HS-5 (cell line): ENCODE data around the gene TTYH1.

Experiments
- DNase-seq: peaks from one replicate; pipeline ENCODE4 v3.0.0-alpha.2; 2012; ENCODE audit warnings: low read depth

Gene TTYH1

DNA sequence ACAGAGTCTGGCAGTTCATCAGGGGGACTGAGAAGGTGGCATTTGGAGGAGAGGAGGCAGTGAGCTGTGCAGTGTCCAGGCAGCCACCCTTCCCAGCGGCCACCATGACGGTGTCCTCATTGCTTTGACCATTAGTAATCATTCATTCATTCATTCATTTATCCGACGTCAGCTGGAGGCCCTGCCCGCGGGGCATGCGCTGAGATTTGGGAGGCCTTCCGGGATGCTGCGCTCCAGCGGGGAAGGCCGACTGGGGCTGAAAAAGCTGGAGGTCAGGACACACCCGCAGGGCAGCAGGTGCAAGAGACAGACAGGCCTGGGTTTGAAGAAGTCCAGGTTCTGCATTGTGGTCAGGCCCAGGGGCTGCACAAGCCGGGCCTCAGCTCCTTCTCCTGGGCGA is 8.9 kb downstream of the TTYH1 start:
- DNase-seq: no peak

DNA sequence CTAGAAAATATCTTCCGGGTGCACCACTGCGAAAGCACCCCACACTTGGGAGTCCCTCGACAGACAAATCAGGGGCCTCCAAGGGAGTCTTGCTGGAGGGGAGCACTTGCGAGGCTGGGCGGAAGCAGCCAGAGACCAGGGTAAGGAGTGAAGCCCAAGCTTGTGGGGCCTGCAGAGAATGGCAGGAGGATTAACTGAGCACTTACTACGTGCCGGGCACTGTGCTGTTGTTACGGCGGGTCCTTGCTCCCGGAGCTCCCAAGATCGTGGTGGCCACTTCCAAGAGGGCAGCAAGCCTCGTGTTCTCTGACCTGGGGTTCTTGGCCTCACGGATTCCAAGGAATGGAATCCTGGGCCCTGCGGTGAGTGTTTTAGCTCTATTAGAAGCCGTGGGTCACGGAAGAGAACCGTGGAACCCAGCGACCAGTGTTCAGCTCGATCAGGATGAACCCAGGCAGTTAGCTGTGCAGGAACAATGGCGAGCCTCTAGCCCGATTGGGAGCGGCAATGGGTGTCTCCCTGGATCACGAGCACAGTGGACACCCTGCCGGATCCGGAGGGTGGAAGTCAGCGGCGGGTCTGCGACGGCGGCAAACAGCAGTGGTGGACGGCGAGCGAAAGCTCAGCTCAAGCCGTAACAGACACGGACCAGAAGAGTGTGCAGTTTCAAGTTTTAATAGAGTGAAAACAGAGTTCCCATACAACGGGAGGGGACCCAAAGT is 9.6 kb downstream of the TTYH1 start:
- no peak for DNase-seq

DNA sequence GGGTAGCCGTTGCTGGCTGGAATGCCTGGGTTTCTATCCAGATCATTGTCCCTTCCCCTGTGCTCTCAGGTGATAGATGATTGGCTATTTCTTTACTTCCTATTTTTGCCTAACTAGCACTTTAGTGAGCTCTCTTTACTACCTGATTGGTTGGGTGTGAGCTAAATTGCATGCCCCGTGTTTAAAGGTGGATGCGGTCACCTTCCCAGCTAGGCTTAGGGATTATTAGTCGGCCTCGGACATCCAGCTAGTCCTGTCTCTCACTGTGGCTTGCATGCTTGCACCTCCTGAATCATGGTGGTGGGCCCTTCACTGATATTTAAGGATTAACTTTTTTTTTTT is 10.1 kb downstream of the TTYH1 start:
- DNase-seq: no peak

GRCh38 chr19:54426291-54426931 is 11.1 kb downstream of the TTYH1 start:
- no peak for DNase-seq

- DNase-seq: no peak
Observed at GRCh38 chr19:54427586-54427985, 12.3 kb downstream of the TTYH1 start.

DNA sequence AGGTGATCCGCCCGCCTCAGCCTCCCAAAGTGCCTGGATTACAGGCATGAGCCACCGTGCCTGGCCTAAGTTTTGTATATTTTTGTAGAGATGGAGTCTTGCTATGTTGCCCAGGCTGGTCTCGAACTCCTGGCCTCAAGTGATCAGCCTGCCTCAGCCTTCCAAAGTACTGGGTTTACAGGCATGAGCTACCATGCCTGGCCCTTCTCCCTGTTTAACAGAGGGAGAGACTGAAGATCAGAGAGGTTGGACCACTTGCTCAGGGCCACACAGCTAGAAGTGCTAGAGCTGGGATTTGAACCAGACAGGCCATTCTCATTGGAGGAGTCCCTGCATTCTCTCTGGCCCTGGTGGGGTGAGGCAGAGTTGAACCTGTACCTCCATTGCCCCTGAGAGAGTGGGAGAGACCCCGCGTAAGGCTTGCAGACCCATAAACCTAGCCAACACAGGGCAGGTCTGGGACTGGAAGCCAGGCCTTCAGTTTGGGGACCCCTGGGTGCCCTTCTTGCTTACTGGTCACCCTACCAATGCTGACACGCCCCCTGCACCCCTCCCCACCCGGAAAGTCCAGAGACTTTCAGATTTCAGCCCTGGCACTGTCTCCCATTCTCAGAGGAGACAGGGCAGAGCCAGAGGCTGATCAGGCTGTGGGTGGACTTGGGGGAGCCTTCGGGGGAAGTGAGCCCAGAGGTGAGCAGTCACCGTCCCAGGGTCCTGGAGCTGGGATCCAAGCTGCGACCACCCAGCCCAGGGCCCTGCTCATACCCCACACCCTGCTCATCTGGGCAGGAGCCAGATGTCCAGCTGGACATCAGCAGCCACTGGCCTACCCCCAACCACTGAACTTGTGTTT is 13.3 kb downstream of the TTYH1 start:
- DNase-seq: no peak

DNA sequence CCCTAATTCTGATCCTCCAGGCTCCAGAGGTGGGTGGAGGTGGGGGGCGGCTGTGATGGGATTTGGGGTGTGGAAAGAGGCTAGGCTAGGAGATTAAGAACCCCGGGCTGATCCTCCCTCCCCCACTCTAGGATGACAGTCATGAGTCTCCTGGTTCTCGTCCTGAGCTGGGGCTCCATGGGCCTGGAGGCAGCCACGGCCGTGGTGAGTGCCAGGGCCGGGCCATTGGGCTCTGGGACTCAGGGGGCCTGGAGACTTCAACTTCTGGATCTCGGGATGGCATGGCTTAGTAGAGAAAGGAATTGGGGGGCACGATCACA is 13.9 kb downstream of the TTYH1 start:
- DNase-seq: no peak

- no peak for DNase-seq
Observed at GRCh38 chr19:54429545-54430227, 14.4 kb downstream of the TTYH1 start.

DNA sequence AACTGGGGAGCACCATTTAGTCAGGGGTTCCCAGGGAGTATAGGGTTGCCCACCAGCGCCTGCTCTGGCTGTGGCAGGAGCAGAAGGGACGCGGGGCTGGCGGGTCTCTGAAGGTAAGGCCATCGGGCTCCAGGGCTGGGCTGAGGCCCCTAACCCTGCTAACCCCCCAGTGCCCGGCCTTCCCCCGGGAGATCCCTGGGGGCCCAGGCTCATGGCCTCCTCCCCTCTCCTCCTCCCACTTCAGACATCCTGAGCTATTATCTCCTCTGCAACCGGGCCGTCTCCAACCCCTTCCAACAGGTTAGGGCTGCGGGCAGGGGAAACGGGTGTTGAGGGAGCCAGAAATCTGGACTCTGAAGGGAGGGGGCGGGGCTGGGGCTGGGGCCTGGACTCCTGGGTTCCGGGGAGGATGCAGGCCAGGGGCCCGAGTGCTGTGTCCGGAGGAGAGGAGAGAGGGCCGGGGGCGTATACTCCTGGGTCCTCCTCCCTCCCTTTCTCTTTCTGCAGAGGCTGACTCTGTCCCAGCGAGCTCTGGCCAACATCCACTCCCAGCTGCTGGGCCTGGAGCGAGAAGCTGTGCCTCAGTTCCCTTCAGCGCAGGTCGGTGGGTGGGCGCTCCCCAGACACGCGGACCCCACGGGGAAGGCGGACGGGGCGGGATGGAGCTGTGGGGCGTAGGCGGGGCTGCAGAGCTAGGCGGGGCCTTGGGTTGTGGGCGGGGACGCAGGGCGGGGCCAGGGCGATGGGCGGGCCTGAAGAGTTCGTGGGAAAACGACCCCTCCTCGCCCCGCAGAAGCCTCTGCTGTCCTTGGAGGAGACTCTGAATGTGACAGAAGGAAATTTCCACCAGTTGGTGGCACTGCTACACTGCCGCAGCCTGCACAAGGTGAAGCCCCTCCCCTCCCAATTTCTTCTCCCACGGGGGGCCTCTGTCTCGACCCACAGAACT is 15.3 kb downstream of the TTYH1 start:
- DNase-seq: no peak

- no peak for DNase-seq
Observed at GRCh38 chr19:54431255-54431838, 16.1 kb downstream of the TTYH1 start.

DNA sequence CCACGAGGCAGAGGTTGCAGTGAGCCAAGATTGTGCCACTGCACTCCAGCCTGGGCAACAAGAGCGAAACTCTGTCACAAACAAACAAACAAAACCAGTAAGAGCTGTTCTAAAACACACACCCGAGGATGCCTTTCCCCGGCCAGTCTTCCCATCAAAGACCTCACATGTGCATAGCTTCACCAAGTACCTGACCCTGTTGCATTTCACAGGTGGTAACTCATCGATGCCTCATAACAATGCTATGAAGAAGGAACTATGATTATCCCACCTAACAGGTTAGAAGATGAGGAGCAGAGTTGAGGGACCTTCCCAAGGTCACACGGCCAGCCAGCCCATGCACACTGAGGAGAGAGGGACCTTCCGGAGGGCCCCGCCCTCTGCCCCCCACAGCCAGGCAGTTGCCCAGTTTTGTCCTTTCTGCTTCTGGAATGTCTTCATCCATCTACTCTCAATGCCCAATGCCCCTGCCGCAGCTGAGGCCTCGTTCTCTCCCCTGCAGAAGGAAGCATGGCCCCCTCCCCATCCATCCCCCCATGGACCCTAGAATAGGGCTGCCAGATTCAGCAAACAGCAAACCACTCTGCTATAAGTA is 17.0 kb downstream of the TTYH1 start:
- no peak for DNase-seq

DNA sequence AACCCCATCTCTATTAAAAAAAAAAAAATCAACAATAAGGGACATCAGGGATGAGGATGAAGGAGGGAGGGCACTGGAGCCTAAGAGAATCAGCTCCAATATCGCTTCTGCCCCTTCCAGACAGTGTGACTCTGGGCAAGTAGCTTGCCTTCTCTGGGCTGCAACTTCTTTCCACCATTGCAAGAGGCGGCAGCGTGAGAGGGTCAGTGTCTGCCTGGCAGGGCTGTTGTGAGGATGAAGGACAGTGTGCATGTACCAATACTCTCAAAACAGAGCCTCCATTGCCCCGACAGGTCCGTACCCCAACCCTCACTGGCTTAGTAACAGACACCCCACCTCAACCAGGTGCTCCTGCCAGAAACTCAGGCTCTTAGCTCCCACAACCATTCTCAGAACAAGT is 18.4 kb downstream of the TTYH1 start:
- no peak for DNase-seq

DNA sequence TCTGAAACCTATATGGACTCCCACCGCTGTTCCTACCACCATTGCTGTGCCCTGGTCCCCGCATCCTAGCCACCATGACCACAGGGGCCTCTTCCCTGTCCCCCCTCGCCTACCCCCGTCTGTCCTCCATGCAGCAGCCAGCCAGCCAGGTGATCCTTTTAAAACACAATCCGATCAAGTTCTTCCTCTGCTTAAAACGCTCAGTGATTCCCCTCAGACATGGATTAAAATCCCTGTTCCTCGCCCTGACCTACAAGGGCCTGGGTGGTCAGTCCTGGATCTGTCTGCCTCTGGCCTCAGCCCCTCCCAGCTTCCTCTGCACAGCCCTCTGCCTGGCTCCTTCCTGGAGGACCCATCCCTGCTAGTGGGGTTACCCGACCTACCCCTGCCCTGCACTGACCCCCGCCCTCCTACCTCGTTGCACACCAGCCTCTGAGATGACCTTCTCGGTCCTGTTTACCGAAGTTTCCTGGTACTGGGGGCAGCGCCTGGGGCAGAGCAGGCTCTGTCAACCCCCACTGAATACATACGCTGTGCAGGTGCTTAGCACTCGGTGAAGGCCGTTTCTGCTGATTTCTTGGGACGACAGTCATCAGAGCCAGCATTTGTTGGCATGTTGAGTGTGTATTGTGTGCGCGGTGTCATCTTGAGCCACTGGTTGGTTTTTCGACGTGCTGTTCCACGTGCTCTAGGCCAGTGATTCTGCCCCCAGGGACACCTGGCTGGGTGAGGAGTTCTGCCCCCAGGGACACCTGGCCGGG is 19.0 kb downstream of the TTYH1 start:
- no peak for DNase-seq

DNA sequence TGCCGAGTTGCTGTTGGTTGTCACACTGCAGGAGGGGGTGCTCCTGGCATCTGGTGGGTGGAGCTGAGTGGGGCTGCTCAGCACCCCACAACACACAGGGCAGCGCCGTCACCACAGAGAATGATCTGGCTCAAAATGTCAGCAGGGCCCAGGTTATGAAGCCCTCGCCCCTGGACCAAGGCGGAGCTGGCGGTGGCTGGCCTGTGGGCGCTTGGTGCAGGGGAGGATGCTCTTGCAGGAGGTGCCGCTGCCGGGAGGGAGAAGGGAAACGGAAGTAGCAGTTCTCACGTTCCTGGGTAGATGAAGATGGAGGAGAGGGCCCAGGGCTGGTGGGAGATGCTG is 19.6 kb downstream of the TTYH1 start:
- DNase-seq: no peak

GRCh38 chr19:54435551-54436016 is 20.3 kb downstream of the TTYH1 start:
- DNase-seq: no peak

DNA sequence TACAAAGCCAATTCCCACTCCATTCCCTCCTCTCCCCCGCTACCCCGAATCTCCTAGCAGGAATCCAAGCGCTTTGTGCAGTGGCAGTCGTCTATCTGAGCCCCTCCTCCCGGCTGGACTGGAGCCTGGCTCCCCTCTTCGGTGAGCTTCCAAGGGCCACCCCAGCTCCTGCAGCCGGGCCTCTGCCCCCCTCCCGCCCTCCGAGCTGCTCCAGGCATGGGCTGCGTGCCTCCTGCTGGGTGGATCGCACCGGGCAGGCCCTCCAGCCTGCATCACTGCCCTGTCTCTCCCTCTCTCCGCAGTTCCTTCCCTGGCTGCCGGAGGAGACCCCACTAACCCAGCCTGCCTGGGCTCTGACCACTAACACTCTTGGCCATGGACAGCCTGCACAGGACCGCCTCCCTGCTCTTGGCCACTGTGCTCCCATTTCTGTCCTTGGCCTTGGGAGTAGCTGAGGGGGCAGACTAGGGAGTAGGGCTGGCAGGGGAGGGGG is 20.8 kb downstream of the TTYH1 start:
- DNase-seq: no peak

DNA sequence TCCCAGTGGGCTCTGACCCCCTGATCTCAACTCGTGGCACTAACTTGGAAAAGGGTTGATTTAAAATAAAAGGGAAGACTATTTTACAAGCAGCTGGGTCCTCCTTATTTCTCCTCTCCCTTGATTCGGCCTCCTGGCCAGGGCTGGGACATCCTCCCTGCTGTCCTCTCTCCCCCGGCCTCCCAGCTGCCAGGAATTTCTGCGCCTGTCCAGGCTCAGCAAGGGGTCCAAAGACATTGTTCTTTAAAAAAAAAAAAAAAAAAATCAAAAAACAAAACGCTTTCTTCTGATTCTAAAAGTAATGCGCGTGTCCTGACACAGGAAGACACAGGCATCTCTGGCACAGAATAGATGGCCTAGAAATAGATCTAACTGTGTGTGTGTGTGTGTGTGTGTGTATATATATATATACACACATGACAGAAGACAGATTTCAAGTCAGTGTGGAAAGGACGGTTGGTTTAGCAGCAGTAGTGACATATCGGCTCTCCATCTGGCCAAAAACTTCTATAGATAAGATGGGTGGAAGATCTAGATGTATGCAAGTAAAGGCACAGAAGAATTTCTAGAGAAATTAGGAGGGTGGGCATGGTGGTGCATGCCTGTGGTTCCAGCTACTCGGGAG is 21.5 kb downstream of the TTYH1 start:
- DNase-seq: no peak

DNA sequence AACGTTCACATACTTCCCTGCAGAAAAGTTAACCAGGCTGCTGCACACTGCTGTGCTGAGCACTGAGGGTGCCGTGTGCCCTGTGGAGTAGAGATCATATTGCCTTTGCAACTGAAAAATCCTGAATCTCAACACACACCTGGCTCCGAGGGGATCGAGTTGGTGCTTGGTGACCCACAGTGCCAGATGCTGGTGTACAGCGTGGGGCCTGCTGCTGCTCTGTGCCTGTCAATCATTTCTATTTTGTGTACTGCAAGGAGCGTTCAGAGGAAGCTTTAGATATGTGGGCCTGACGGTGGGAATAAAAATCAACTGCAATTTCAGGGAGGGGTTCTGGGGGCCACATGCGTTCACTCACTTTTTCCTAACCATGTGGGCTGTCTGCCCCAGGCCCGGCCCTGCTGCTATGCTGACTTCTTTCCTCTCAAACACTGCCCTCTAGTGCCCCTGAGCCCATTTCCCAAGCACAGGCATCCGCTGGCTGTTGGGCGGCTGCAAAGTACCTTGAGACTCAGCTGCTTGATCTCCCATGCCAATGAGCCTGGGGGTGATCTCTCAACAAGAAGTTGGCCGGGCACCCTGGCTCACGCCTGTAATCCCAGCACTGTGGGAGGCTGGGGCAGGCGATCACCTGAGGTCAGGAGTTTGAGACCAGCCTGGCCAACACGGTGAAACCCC is 24.0 kb downstream of the TTYH1 start:
- DNase-seq: no peak

GRCh38 chr19:54440641-54441040 is 25.4 kb downstream of the TTYH1 start:
- no peak for DNase-seq
